SK-MEL-5 (cell line): ENCODE data around the gene NEK1. TPM values are rescaled to one million over a fixed set of nuclear protein-coding genes. Genes with fewer than 3 reads are reported as not detected.

ENCODE experiments used
- DNase-seq: peaks from one replicate; pipeline ENCODE4 v3.0.0-alpha.2; 2016; ENCODE audit warnings: low read depth, low spot score
- in situ Hi-C: cut with HindIII; loops from 2 replicates; pipeline ENCODE4 v1.10.0; 2016; ENCODE audit warnings: low sequenced_read_pairs, high pct_unique_total_duplicates, low pct_unique_long_range_greater_than_20kb
- polyA plus RNA-seq, 2 experiments: library from polyadenylated mRNA; depleted of rRNA; stranded (reverse); fragments of >200 nt; gene quantifications; 2 replicates each; pipeline ENCODE4 v1.2.3, GENCODE V29; 2015
- total RNA-seq: library from RNA; depleted of rRNA; stranded (reverse); fragments of >200 nt; shearing (Covaris generic); gene quantifications from 2 replicates; pipeline ENCODE4 v1.2.3, GENCODE V29; 2014; rRNA removed

Gene NEK1
- total RNA-seq, result 7.6 and 8.5 TPM in 2 replicates
- polyA plus RNA-seq (2015; cell fraction: cytosol; rRNA removed), result 7.0 and 10.0 TPM in 2 replicates
- polyA plus RNA-seq (2015; cell fraction: nucleus; rRNA removed), result 14.8 and 19.1 TPM in 2 replicates

- peak; percentile 88 for DNase-seq
- in situ Hi-C loops, result no loop called here
These were observed at the start of gene NEK1 for GRCh38 chr4:169611991-169612870. Gene NEK1, minus strand, starts transcription at chr4:169612583. Its CDS starts 9,953 bp downstream, at chr4:169602630.

- in situ Hi-C loops, result no loop called here
These were observed 49.4 kb upstream of the NEK1 start for GRCh38 chr4:169661761-169662160.

GRCh38 chr4:169660929-169661328 lies 48.5 kb upstream of the NEK1 start:
- in situ Hi-C loops, result no loop called here
- DNase-seq, result no peak

More at GRCh38 chr4:169661761-169662160, 49.4 kb upstream of the NEK1 start:
- no peak for DNase-seq

GRCh38 chr4:169659716-169660670 lies 47.6 kb upstream of the NEK1 start:
- peak; percentile 98 for DNase-seq
- in situ Hi-C loops, result no loop called here

GRCh38 chr4:169658975-169659715 lies 46.8 kb upstream of the NEK1 start:
- in situ Hi-C loops, result no loop called here
- DNase-seq, result peak; percentile 25

GRCh38 chr4:169658196-169658595 lies 45.8 kb upstream of the NEK1 start:
- DNase-seq, result no peak
- in situ Hi-C loops, result no loop called here

GRCh38 chr4:169657470-169658107 lies 45.2 kb upstream of the NEK1 start:
- in situ Hi-C loops, result no loop called here
- no peak for DNase-seq

- DNase-seq, result no peak
- in situ Hi-C loops, result no loop called here
These were observed 43.0 kb upstream of the NEK1 start for GRCh38 chr4:169655401-169655800.

GRCh38 chr4:169652535-169652934 lies 40.2 kb upstream of the NEK1 start:
- in situ Hi-C loops, result no loop called here

GRCh38 chr4:169650227-169650936 lies 38.0 kb upstream of the NEK1 start:
- in situ Hi-C loops, result no loop called here
- DNase-seq, result no peak

More at GRCh38 chr4:169652535-169652934, 40.2 kb upstream of the NEK1 start:
- DNase-seq, result no peak

- in situ Hi-C loops, result no loop called here
- peak; percentile 78 for DNase-seq
These were observed 37.3 kb upstream of the NEK1 start for GRCh38 chr4:169649545-169650226.

GRCh38 chr4:169645627-169646026 lies 33.2 kb upstream of the NEK1 start:
- in situ Hi-C loops, result no loop called here
- DNase-seq, result no peak

GRCh38 chr4:169644802-169645201 lies 32.4 kb upstream of the NEK1 start:
- in situ Hi-C loops, result no loop called here
- DNase-seq, result no peak

GRCh38 chr4:169640261-169640870 lies 28.0 kb upstream of the NEK1 start:
- in situ Hi-C loops, result no loop called here
- peak; percentile 80 for DNase-seq

- in situ Hi-C loops, result no loop called here
- no peak for DNase-seq
These were observed 22.6 kb upstream of the NEK1 start for GRCh38 chr4:169634975-169635374.
